GM10847 (cell line): ENCODE results near the gene CD247.

ENCODE experiments used
- POLR2A ChIP-seq: IDR thresholded peaks from 2 replicates; pipeline ENCODE4 v1.6.1; 2011; ENCODE audit not compliant: insufficient read length; ENCODE audit errors: extremely low read depth

Gene CD247

GRCh38 chr1:167465743-167466142, 52.6 kb downstream of the CD247 start:
- no peak for TF ChIP-seq POLR2A

- TF ChIP-seq POLR2A, result no peak
Measured at GRCh38 chr1:167465018-167465417, 53.3 kb downstream of the CD247 start.

- no peak for TF ChIP-seq POLR2A
Measured at GRCh38 chr1:167463875-167464575, 54.3 kb downstream of the CD247 start.

GRCh38 chr1:167463080-167463479, 55.2 kb downstream of the CD247 start:
- no peak for TF ChIP-seq POLR2A

GRCh38 chr1:167462341-167462740, 56.0 kb downstream of the CD247 start:
- no peak for TF ChIP-seq POLR2A

GRCh38 chr1:167460836-167461235, 57.5 kb downstream of the CD247 start:
- TF ChIP-seq POLR2A, result no peak

- no peak for TF ChIP-seq POLR2A
Measured at GRCh38 chr1:167457936-167458584, 60.3 kb downstream of the CD247 start.

- TF ChIP-seq POLR2A, result no peak
Measured at GRCh38 chr1:167456926-167457325, 61.4 kb downstream of the CD247 start.

GRCh38 chr1:167456524-167456923, 61.8 kb downstream of the CD247 start:
- no peak for TF ChIP-seq POLR2A

GRCh38 chr1:167455786-167456446, 62.4 kb downstream of the CD247 start:
- no peak for TF ChIP-seq POLR2A

- no peak for TF ChIP-seq POLR2A
Measured at GRCh38 chr1:167454894-167455785, 63.2 kb downstream of the CD247 start.

- no peak for TF ChIP-seq POLR2A
Measured at GRCh38 chr1:167454304-167454893, 63.9 kb downstream of the CD247 start.

GRCh38 chr1:167453123-167453522, 65.2 kb downstream of the CD247 start:
- TF ChIP-seq POLR2A, result no peak

- no peak for TF ChIP-seq POLR2A
Measured at GRCh38 chr1:167452483-167452882, 65.8 kb downstream of the CD247 start.

GRCh38 chr1:167450843-167451242, 67.5 kb downstream of the CD247 start:
- TF ChIP-seq POLR2A, result no peak
